ENCODE data around the gene MOB2.

- TF ChIP-seq CTCF (IDR thresholded peaks at IDR 0.05 in 4 of 5, conservative IDR thresholded peaks at IDR 0.05 in 1 of 5) (no peak), POLR2A (IDR thresholded peaks at IDR 0.05) (no peak)
Observed at GRCh38 chr11:1438261-1438966, 48.2 kb downstream of the MOB2 start.

All from gastrocnemius medialis (tissue), 4 donors.